GM21381 (cell line): ENCODE results near the gene EBP.
"Not testable (repeated sequence)": the region's sequence is repeated elsewhere in the genome, so short reads cannot be mapped to it uniquely, and the experiment has no call there.

Source experiments
- ATAC-seq: cut with Tn5 transposase; IDR thresholded peaks from one replicate; pipeline ENCODE4 v1.9.1; 2021; ENCODE audit warnings: mild to moderate bottlenecking, moderate library complexity; ENCODE audit not compliant: unreplicated experiment

EBP gene

GRCh38 chrX:48492293-48492910 lies 29.2 kb upstream of the EBP start:
- ATAC-seq: no peak

- ATAC-seq: no peak
These were observed 27.7 kb upstream of the EBP start for GRCh38 chrX:48493890-48494364.

- ATAC-seq: no peak
These were observed 24.9 kb upstream of the EBP start for GRCh38 chrX:48496660-48497059.

GRCh38 chrX:48497871-48498270 lies 23.7 kb upstream of the EBP start:
- no peak for ATAC-seq

GRCh38 chrX:48498374-48498809 lies 23.2 kb upstream of the EBP start:
- no peak for ATAC-seq

GRCh38 chrX:48504261-48504660 lies 17.3 kb upstream of the EBP start:
- ATAC-seq: no peak

- ATAC-seq: no peak
These were observed 16.1 kb upstream of the EBP start for GRCh38 chrX:48505481-48505880.

- no peak for ATAC-seq
These were observed 14.4 kb upstream of the EBP start for GRCh38 chrX:48507246-48507645.

GRCh38 chrX:48508400-48509244 lies 13.0 kb upstream of the EBP start, which contains the start of gene PORCN:
Gene PORCN (plus strand): TSS chrX:48508992. CDS start chrX:48509821, 829 bp downstream.
- peak; percentile 76 for ATAC-seq

- no peak for ATAC-seq
These were observed 12.4 kb upstream of the EBP start for GRCh38 chrX:48509245-48509590.

GRCh38 chrX:48509619-48510018 lies 12.0 kb upstream of the EBP start:
- ATAC-seq: no peak

- no peak for ATAC-seq
These were observed 10.0 kb upstream of the EBP start for GRCh38 chrX:48511560-48511959.

GRCh38 chrX:48512371-48512935 lies 9.2 kb upstream of the EBP start:
- no peak for ATAC-seq

GRCh38 chrX:48513670-48514069 lies 7.9 kb upstream of the EBP start:
- no peak for ATAC-seq

GRCh38 chrX:48514126-48514806 lies 7.3 kb upstream of the EBP start:
- ATAC-seq: no peak

- ATAC-seq: no peak
These were observed 6.6 kb upstream of the EBP start for GRCh38 chrX:48514868-48515460.

- no peak for ATAC-seq
These were observed 5.8 kb upstream of the EBP start for GRCh38 chrX:48515842-48516241.

- ATAC-seq: no peak
These were observed 5.3 kb upstream of the EBP start for GRCh38 chrX:48516285-48516684.

GRCh38 chrX:48516987-48517386 lies 4.6 kb upstream of the EBP start:
- no peak for ATAC-seq

- ATAC-seq: not testable (repeated sequence)
These were observed 2.1 kb upstream of the EBP start for GRCh38 chrX:48519481-48519880.

GRCh38 chrX:48520455-48520854 lies 1.2 kb upstream of the EBP start:
- no peak for ATAC-seq
